CD4-positive, alpha-beta T cell (primary cell): Measurements from ENCODE around the gene PPP1R9A. TPM values are rescaled to one million over a fixed set of nuclear protein-coding genes. Genes with fewer than 3 reads are reported as not detected.

Source experiments
- ATAC-seq: fragments of 200-7000 bp; cut with Tn5 transposase; one replicate; pipeline ENCODE4 v1.10.0; 2022; ENCODE audit warnings: mild to moderate bottlenecking; ENCODE audit not compliant: poor library complexity
- CTCF ChIA-PET: fragments of 350-600 bp; sonication (Branson Sonifier 250); formaldehyde crosslinking; loops from one replicate; lab custom pipeline; 2021; ENCODE audit warnings: antibody characterized with exemption, inconsistent platforms; lab: Charles Lee
- POLR2A ChIA-PET: fragments of 350-600 bp; sonication (Branson Sonifier 250); formaldehyde crosslinking; loops from one replicate; lab custom pipeline; 2021; ENCODE audit warnings: antibody characterized with exemption, inconsistent platforms; lab: Charles Lee
- DNase-seq, 14 experiments: peaks; one replicate each; pipeline ENCODE4 v3.0.0-alpha.2; 2013 to 2020; ENCODE audit warnings: mixed read lengths in 2 of 14
- H3K27ac ChIP-seq, 2 donors: one replicate each; pipeline versions ENCODE4 v1.5.1 to v1.7.0; 2013; ENCODE audit warnings: low read length in 2 of 2, low read depth in 1 of 2, mild to moderate bottlenecking in 1 of 2
- H3K27me3 ChIP-seq, 2 experiments: 1 replicate in 1 of 2; 2 replicates in 1 of 2; pipeline versions ENCODE4 v1.6.1 to v1.7.0; 2013; ENCODE audit warnings: low read length in 2 of 2, control low read depth in 1 of 2, mild to moderate bottlenecking in 1 of 2, moderate library complexity in 1 of 2; ENCODE audit not compliant: insufficient read depth in 2 of 2, control insufficient read depth in 1 of 2
- H3K36me3 ChIP-seq: one replicate; pipeline ENCODE4 v1.6.1; 2013; ENCODE audit warnings: low read length, control low read depth; ENCODE audit not compliant: insufficient read depth
- H3K4me1 ChIP-seq: one replicate; pipeline ENCODE4 v1.6.1; 2013; ENCODE audit warnings: low read length, control low read depth; ENCODE audit not compliant: insufficient read depth
- H3K4me3 ChIP-seq: one replicate; pipeline ENCODE4 v1.5.1; 2013; ENCODE audit warnings: mild to moderate bottlenecking, low read length, moderate library complexity
- H3K9me3 ChIP-seq, 2 experiments: 1 replicate in 1 of 2; 2 replicates in 1 of 2; pipeline versions ENCODE4 v1.6.1 to v1.7.0; 2013; ENCODE audit warnings: low read length in 2 of 2, mild to moderate bottlenecking in 2 of 2, control low read depth in 1 of 2, moderate library complexity in 1 of 2; ENCODE audit not compliant: control insufficient read depth in 1 of 2, insufficient read depth in 1 of 2
- H3K27ac Mint-ChIP-seq: one replicate; pipeline ENCODE4 v1.8.0; 2020; ENCODE audit warnings: mixed read lengths
- H3K27me3 Mint-ChIP-seq: one replicate; pipeline ENCODE4 v1.8.0; 2021; ENCODE audit warnings: mixed read lengths
- H3K36me3 Mint-ChIP-seq: one replicate; pipeline ENCODE4 v1.8.0; 2021; ENCODE audit warnings: low read depth, mixed read lengths
- H3K4me1 Mint-ChIP-seq: one replicate; pipeline ENCODE4 v1.8.0; 2021; ENCODE audit warnings: low read depth, mixed read lengths
- H3K4me3 Mint-ChIP-seq: one replicate; pipeline ENCODE4 v1.8.0; 2020; ENCODE audit warnings: mild to moderate bottlenecking, mixed read lengths
- H3K9me3 Mint-ChIP-seq: one replicate; pipeline ENCODE4 v1.8.0; 2020; ENCODE audit warnings: mixed read lengths
- intact Hi-C, 2 experiments: fragments of 100-400 bp; cut with DNase I in 1 of 2; cut with micrococcal nuclease in 1 of 2; formaldehyde crosslinking; loops; one replicate each; pipeline versions ENCODE4 v1.15.1 to v1.9.0; 2023 to 2025; cut with DNase I, micrococcal nuclease
- total RNA-seq, 174 experiments: library from RNA in 2 of 174; stranded (reverse) in 2 of 174; gene quantifications; one replicate each; pipeline ENCODE4 v1.2.3 and lab custom pipeline; 2021 to 2026
- TF ChIP-seq, protein P1 (sequence below): fragments of 200-600 bp; IDR thresholded peaks from one replicate; pipeline ENCODE4 v1.8.0; 2022; ENCODE audit warnings: antibody characterized with exemption, mild to moderate bottlenecking

The PPP1R9A gene
- total RNA-seq, 2 experiments from 2014 or later = not detected

DNA sequence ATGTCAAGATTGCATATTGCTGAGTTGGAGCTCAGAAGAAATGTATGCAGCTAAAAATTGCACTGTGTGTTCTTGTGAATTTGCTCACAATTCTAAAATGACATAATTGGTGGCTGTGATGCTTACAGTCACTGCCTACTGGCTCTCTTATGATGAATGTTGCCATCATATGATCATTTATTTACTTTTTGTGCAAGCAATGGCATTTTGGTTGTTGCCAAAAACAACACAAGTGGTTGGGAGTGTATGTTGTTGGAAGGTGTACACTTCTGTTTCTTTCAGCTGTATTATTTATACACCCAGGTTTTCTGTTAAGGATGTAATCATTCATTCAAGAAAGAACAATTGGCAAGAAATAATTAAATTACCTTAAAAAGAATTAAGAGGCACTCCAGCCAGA is 388.0 kb downstream of the PPP1R9A start:
- H3K36me3 Mint-ChIP-seq = no peaks in the 10 kb centered on the region
- Histone ChIP-seq H3K27ac (no peak overlapping the region), H3K9me3 (no peaks in the 10 kb centered on the region), H3K4me3 (no peak overlapping the region), H3K27me3 (no peaks in the 10 kb centered on the region), H3K4me1 (no peaks in the 10 kb centered on the region), H3K36me3 (no peaks in the 10 kb centered on the region)
- intact Hi-C loops = loop anchor here in 1 of 2 experiments (10.0 kb wide), 1 partner anchor 59 kb away; no protein-coding TSS in a partner anchor
- ChIA-PET POLR2A (no interaction called here), CTCF (no interaction called here)
- DNase-seq = no peak
- no peak overlapping the region for H3K27ac Mint-ChIP-seq
- TF ChIP-seq, protein P1, sequence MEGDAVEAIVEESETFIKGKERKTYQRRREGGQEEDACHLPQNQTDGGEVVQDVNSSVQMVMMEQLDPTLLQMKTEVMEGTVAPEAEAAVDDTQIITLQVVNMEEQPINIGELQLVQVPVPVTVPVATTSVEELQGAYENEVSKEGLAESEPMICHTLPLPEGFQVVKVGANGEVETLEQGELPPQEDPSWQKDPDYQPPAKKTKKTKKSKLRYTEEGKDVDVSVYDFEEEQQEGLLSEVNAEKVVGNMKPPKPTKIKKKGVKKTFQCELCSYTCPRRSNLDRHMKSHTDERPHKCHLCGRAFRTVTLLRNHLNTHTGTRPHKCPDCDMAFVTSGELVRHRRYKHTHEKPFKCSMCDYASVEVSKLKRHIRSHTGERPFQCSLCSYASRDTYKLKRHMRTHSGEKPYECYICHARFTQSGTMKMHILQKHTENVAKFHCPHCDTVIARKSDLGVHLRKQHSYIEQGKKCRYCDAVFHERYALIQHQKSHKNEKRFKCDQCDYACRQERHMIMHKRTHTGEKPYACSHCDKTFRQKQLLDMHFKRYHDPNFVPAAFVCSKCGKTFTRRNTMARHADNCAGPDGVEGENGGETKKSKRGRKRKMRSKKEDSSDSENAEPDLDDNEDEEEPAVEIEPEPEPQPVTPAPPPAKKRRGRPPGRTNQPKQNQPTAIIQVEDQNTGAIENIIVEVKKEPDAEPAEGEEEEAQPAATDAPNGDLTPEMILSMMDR = no peak
- H3K4me3 Mint-ChIP-seq = no peak overlapping the region
- no peaks in the 10 kb centered on the region for H3K9me3 Mint-ChIP-seq
- H3K4me1 Mint-ChIP-seq = no peaks in the 10 kb centered on the region
- peaks cover 18% of the 10 kb centered on the region for H3K27me3 Mint-ChIP-seq
- no peak for ATAC-seq

DNA sequence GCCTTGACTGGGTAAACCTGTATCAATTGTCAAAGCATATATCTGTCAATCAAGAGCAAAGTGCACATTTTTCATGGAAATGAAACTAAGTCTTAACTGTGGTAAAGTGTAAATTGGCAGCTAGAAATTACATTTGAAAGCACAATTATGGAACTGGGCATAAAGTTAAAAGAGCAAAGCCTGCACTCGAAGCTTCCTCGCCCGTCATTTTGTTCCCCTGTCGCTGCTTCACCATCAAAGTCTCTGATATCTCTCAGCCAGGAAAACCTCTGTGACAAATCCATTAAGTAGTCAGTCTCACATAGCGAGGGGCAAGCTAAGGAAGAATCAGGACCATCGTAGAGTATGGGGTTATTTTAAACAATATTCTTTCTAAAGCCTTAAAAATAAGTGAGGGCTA is 389.1 kb downstream of the PPP1R9A start:
- Mint-ChIP-seq H3K27ac (no peak overlapping the region), H3K27me3 (peaks cover 18% of the 10 kb centered on the region), H3K4me1 (no peaks in the 10 kb centered on the region), H3K4me3 (no peak overlapping the region), H3K36me3 (no peaks in the 10 kb centered on the region), H3K9me3 (no peaks in the 10 kb centered on the region)
- Histone ChIP-seq H3K9me3 (no peaks in the 10 kb centered on the region), H3K4me3 (no peak overlapping the region), H3K4me1 (no peaks in the 10 kb centered on the region), H3K36me3 (no peaks in the 10 kb centered on the region), H3K27me3 (peaks cover 0 to 1% of the 10 kb centered on the region in 2 experiments), H3K27ac (no peak overlapping the region)
- ChIA-PET CTCF (no interaction called here), POLR2A (no interaction called here)
- intact Hi-C loops = loop anchor here in 1 of 2 experiments (10.0 kb wide), 1 partner anchor 58 kb away; no protein-coding TSS in a partner anchor
- ATAC-seq = no peak
- DNase-seq = no peak
- TF ChIP-seq, protein P1 = no peak

DNA sequence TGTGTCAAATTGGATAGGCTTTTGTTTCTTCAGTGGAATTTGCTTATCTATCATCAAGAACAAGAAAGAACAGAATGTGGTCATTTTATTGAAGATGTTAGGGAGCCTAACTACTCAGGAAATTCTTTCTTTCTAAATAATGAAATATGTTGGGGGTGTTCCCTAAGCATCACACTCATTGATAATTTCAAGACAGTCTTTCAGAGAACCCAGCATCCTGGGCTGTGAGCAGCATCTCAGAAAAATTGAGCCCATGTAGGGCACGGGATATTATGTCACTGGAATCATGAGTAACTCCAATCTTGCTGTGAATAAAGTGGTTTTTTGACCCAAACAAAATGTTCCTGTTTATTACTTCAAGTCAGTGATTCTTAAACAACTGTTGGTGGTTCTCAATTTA is 389.6 kb downstream of the PPP1R9A start:
- no peaks in the 10 kb centered on the region for H3K4me1 Mint-ChIP-seq
- CTCF ChIA-PET = no interaction called here
- intact Hi-C loops = loop anchor here in 1 of 2 experiments (10.0 kb wide), 1 partner anchor 58 kb away; no protein-coding TSS in a partner anchor

More for the DNA sequence above, 389.6 kb downstream of the PPP1R9A start:
- no peaks in the 10 kb centered on the region for H3K36me3 ChIP-seq
- TF ChIP-seq, protein P1 = no peak
- no peaks in the 10 kb centered on the region for H3K4me1 ChIP-seq
- POLR2A ChIA-PET = no interaction called here
- H3K27me3 ChIP-seq = peaks cover 0 to 2% of the 10 kb centered on the region in 2 experiments
- no peak overlapping the region for H3K4me3 Mint-ChIP-seq
- no peaks in the 10 kb centered on the region for H3K9me3 Mint-ChIP-seq
- ATAC-seq (no peak), DNase-seq (no peak)
- H3K4me3 ChIP-seq = no peak overlapping the region
- H3K27ac Mint-ChIP-seq = no peak overlapping the region
- peaks cover 18% of the 10 kb centered on the region for H3K27me3 Mint-ChIP-seq
- H3K9me3 ChIP-seq = no peaks in the 10 kb centered on the region
- H3K36me3 Mint-ChIP-seq = no peaks in the 10 kb centered on the region
- H3K27ac ChIP-seq = no peak overlapping the region
